Hepatocyte (in vitro differentiated cells): ENCODE data around the gene RRM1.

Experiments used
- EZH2 ChIP-seq: fragments of 200-600 bp; sonication (generic); IDR thresholded peaks from 2 replicates; pipeline ENCODE4 v1.6.1; 2016; ENCODE audit warnings: antibody characterized with exemption, mild to moderate bottlenecking, borderline replicate concordance
- EZH2phosphoT487 ChIP-seq: fragments of 200-600 bp; sonication (generic); IDR thresholded peaks from one replicate; pipeline ENCODE4 v1.6.1; 2018; ENCODE audit warnings: antibody characterized with exemption, mild to moderate bottlenecking, low read depth, moderate library complexity; ENCODE audit not compliant: unreplicated experiment, severe bottlenecking
- TF ChIP-seq, protein P1 (sequence below): fragments of 200-600 bp; sonication (generic); IDR thresholded peaks from 2 replicates; pipeline ENCODE4 v1.5.1; 2016; ENCODE audit warnings: antibody characterized with exemption, mild to moderate bottlenecking; ENCODE audit not compliant: poor library complexity

DNA sequence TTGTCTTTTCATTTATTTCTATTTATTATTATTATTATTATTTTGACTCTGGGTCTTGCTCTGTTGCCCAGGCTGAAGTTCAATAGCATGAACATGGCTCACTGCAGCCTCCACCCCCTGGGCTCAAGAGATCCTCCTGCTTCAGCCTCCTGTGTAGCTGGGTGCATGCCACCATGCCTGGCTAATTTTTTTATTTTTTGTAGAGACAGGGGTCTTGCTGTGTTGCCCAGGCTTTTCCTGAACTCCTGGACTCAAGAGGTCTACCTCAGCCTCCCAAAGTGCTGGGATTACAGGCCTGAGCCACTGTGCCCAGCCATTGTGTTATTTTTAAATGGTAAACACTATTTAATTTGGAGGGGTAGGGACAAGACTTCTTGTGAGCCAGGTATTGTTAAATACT lies 23.3 kb upstream of the RRM1 start:
- TF ChIP-seq, protein P1, sequence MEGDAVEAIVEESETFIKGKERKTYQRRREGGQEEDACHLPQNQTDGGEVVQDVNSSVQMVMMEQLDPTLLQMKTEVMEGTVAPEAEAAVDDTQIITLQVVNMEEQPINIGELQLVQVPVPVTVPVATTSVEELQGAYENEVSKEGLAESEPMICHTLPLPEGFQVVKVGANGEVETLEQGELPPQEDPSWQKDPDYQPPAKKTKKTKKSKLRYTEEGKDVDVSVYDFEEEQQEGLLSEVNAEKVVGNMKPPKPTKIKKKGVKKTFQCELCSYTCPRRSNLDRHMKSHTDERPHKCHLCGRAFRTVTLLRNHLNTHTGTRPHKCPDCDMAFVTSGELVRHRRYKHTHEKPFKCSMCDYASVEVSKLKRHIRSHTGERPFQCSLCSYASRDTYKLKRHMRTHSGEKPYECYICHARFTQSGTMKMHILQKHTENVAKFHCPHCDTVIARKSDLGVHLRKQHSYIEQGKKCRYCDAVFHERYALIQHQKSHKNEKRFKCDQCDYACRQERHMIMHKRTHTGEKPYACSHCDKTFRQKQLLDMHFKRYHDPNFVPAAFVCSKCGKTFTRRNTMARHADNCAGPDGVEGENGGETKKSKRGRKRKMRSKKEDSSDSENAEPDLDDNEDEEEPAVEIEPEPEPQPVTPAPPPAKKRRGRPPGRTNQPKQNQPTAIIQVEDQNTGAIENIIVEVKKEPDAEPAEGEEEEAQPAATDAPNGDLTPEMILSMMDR = no peak
- TF ChIP-seq EZH2 (no peak), EZH2phosphoT487 (no peak)
